Measurements from ENCODE around the gene UGT3A1. TPM values are rescaled to one million over a fixed set of nuclear protein-coding genes. Genes with fewer than 3 reads are reported as not detected.

UGT3A1 gene
- total RNA-seq, 4 donors from 2014 or later, result not detected

- Histone ChIP-seq H3K9me3 (no peaks in the 10 kb centered on the region), H3K27me3 (no peaks in the 10 kb centered on the region), H3K4me1 (no peaks in the 10 kb centered on the region), H3K36me3 (no peaks in the 10 kb centered on the region), H3K27ac (no peak overlapping the region), H3K4me3 (no peak overlapping the region)
- no peak for DNase-seq
- intact Hi-C loops (cut with DNase I; ENCODE audit: low total_unique reads), result no loop called here
- TF ChIP-seq POLR2A (IDR thresholded peaks at IDR 0.05), result no peak
- TF ChIP-seq CTCF (IDR thresholded peaks at IDR 0.05), result no peak
These were observed 19.9 kb downstream of the UGT3A1 start for GRCh38 chr5:35971186-35971877.

- H3K27me3 ChIP-seq, result no peaks in the 10 kb centered on the region
- TF ChIP-seq POLR2A (IDR thresholded peaks at IDR 0.05) (no peak), CTCF (IDR thresholded peaks at IDR 0.05) (no peak)
- H3K27ac ChIP-seq, result no peak overlapping the region
- intact Hi-C loops (cut with DNase I; ENCODE audit: low total_unique reads), result no loop called here
- H3K36me3 ChIP-seq, result no peaks in the 10 kb centered on the region
- no peak for DNase-seq
- H3K9me3 ChIP-seq, result no peaks in the 10 kb centered on the region
- no peaks in the 10 kb centered on the region for H3K4me1 ChIP-seq
- no peak overlapping the region for H3K4me3 ChIP-seq
These were observed 27.8 kb downstream of the UGT3A1 start for GRCh38 chr5:35963381-35963843.

- TF ChIP-seq CTCF (IDR thresholded peaks at IDR 0.05), result no peak
- no peak for TF ChIP-seq POLR2A (IDR thresholded peaks at IDR 0.05)
- H3K36me3 ChIP-seq, result no peaks in the 10 kb centered on the region
- H3K27me3 ChIP-seq, result no peaks in the 10 kb centered on the region
- no peak for DNase-seq
- no peaks in the 10 kb centered on the region for H3K9me3 ChIP-seq
- no peaks in the 10 kb centered on the region for H3K4me1 ChIP-seq
- no peak overlapping the region for H3K27ac ChIP-seq
- H3K4me3 ChIP-seq, result no peak overlapping the region
- intact Hi-C loops (cut with DNase I; ENCODE audit: low total_unique reads), result no loop called here
These were observed 30.9 kb downstream of the UGT3A1 start for GRCh38 chr5:35960328-35960727.

GRCh38 chr5:35956429-35956828, 34.8 kb downstream of the UGT3A1 start:
- H3K9me3 ChIP-seq, result no peaks in the 10 kb centered on the region
- no peaks in the 10 kb centered on the region for H3K36me3 ChIP-seq
- H3K4me3 ChIP-seq, result no peak overlapping the region
- no peak for DNase-seq
- H3K27ac ChIP-seq, result no peak overlapping the region
- H3K4me1 ChIP-seq, result no peaks in the 10 kb centered on the region
- H3K27me3 ChIP-seq, result no peaks in the 10 kb centered on the region
- no peak for TF ChIP-seq CTCF (IDR thresholded peaks at IDR 0.05)
- no peak for TF ChIP-seq POLR2A (IDR thresholded peaks at IDR 0.05)
- intact Hi-C loops (cut with DNase I; ENCODE audit: low total_unique reads), result no loop called here

GRCh38 chr5:35954175-35954574, 37.0 kb downstream of the UGT3A1 start:
- Histone ChIP-seq H3K27me3 (no peaks in the 10 kb centered on the region), H3K27ac (no peak overlapping the region), H3K36me3 (no peaks in the 10 kb centered on the region), H3K9me3 (no peaks in the 10 kb centered on the region), H3K4me3 (no peak overlapping the region), H3K4me1 (no peaks in the 10 kb centered on the region)
- intact Hi-C loops (cut with DNase I; ENCODE audit: low total_unique reads), result no loop called here
- DNase-seq, result no peak
- TF ChIP-seq CTCF (IDR thresholded peaks at IDR 0.05), result no peak
- no peak for TF ChIP-seq POLR2A (IDR thresholded peaks at IDR 0.05)

All from uterus (tissue), 4 donors.